Measurements from ENCODE around the gene NCAPG2.

- TF ChIP-seq POLR2AphosphoS5 (IDR thresholded peaks at IDR 0.05) (no peak), CTCF (IDR thresholded peaks at IDR 0.05; ENCODE audit: poor library complexity, severe bottlenecking) (no peak)
Observed at GRCh38 chr7:158657189-158657746, 47.3 kb downstream of the NCAPG2 start.
